ENCODE data around the gene A1CF. TPM values are rescaled to one million over a fixed set of nuclear protein-coding genes. Genes with fewer than 3 reads are reported as not detected.

Gene A1CF
- total and polyA plus RNA-seq, 9 donors = 0.12 to 0.15 TPM; not detected in 7

DNA sequence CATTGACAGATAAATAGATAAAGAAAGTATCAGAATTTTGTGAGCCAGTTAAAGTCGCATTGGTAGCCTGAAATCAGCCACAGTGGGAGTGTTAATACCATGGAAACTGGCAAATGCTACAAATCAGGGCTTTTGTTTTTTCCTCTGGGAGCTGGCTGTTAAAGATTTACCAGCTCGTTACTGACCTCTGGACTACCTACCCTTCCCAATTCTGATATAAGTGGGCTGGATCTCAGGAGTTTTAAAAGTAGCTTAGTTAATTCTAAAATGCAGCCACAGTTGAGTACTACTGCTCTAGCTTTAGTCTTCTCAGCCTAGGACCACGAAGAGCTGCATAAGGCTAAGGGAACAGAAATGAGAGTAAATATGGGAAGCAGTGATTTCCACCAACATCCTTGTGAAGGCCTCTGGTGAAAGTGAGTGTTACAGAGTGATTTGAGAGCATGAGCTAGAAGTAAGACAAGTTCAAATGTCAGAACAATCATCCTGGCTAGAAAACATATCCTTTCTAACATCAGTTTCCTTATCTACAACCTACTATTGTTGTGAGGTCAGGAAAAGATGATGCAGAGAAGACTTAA is 53.2 kb downstream of the A1CF start:
- Histone ChIP-seq H3K27ac (no peak overlapping the region), H3K27me3 (no peaks in the 10 kb centered on the region), H3K36me3 (no peaks in the 10 kb centered on the region), H3K4me1 (ENCODE audit: insufficient read depth) (no peaks in the 10 kb centered on the region), H3K9me3 (no peaks in the 10 kb centered on the region), H3K4me3 (no peak overlapping the region)
- intact Hi-C loops (cut with DNase I) = no loop called here
- TF ChIP-seq POLR2A (IDR thresholded peaks at IDR 0.05) (no peak), EP300 (IDR thresholded peaks at IDR 0.05) (no peak)
- TF ChIP-seq, protein P1, sequence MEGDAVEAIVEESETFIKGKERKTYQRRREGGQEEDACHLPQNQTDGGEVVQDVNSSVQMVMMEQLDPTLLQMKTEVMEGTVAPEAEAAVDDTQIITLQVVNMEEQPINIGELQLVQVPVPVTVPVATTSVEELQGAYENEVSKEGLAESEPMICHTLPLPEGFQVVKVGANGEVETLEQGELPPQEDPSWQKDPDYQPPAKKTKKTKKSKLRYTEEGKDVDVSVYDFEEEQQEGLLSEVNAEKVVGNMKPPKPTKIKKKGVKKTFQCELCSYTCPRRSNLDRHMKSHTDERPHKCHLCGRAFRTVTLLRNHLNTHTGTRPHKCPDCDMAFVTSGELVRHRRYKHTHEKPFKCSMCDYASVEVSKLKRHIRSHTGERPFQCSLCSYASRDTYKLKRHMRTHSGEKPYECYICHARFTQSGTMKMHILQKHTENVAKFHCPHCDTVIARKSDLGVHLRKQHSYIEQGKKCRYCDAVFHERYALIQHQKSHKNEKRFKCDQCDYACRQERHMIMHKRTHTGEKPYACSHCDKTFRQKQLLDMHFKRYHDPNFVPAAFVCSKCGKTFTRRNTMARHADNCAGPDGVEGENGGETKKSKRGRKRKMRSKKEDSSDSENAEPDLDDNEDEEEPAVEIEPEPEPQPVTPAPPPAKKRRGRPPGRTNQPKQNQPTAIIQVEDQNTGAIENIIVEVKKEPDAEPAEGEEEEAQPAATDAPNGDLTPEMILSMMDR (IDR thresholded peaks at IDR 0.05) = no peak
- no peak for DNase-seq
- 50 to 70% (median 62%) methylated on average over 3 of the region's 3 CpGs for WGBS, 3 donors

DNA sequence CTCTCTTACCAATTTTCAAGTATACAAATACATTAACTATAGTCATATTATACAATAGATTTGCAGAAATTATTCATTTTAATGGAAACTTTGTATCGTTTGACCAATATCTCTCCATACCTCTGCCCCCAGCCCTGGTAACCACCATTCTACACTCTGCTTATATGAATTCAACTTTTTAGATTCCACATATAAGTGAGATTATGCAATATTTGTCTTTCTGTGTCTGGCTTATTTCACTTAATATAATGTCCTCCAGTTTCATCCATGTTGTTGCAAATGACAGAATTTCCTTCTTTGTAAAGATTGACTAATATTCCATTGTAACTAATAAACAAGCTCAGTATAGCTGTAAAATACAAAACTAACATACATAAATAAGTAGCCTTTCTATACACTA is 55.4 kb downstream of the A1CF start:
- no peaks in the 10 kb centered on the region for H3K9me3 ChIP-seq
- H3K4me1 ChIP-seq (ENCODE audit: insufficient read depth) = no peaks in the 10 kb centered on the region
- H3K4me3 ChIP-seq = no peak overlapping the region
- TF ChIP-seq EP300 (IDR thresholded peaks at IDR 0.05) (no peak), POLR2A (IDR thresholded peaks at IDR 0.05) (no peak)
- TF ChIP-seq, protein P1 (IDR thresholded peaks at IDR 0.05) = no peak
- no peaks in the 10 kb centered on the region for H3K36me3 ChIP-seq
- H3K27ac ChIP-seq = no peak overlapping the region
- 90 to 96% (median 94%) methylated on average over 1 of the region's 1 CpG for WGBS, 3 donors
- no peaks in the 10 kb centered on the region for H3K27me3 ChIP-seq
- DNase-seq = no peak
- intact Hi-C loops (cut with DNase I) = no loop called here

DNA sequence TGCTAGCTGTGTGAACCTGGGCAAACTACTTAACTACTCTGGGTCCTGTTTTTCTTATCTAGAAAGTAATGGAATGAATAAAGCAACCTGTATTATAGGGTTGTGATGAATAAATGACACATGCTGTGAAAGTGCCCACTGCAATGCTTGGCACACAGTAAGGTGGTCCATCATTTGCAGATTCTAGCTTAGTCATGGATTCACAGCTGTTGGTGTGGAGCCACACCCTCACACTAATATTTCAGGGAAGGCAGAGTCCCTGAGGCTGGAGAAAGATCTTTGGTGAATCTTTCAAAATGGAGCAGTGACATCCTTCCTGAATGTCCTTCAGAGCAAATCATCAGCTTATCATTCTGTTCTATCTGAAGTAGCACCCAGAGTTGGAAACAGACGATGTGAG is 60.6 kb downstream of the A1CF start:
- Histone ChIP-seq H3K9me3 (no peaks in the 10 kb centered on the region), H3K36me3 (no peaks in the 10 kb centered on the region), H3K4me1 (ENCODE audit: insufficient read depth) (no peaks in the 10 kb centered on the region), H3K27ac (no peak overlapping the region), H3K27me3 (no peaks in the 10 kb centered on the region), H3K4me3 (no peak overlapping the region)
- no peak for DNase-seq
- intact Hi-C loops (cut with DNase I) = no loop called here
- WGBS, 3 donors = 54 to 73% (median 64%) methylated on average over 1 of the region's 1 CpG
- TF ChIP-seq POLR2A (IDR thresholded peaks at IDR 0.05) = no peak

DNA sequence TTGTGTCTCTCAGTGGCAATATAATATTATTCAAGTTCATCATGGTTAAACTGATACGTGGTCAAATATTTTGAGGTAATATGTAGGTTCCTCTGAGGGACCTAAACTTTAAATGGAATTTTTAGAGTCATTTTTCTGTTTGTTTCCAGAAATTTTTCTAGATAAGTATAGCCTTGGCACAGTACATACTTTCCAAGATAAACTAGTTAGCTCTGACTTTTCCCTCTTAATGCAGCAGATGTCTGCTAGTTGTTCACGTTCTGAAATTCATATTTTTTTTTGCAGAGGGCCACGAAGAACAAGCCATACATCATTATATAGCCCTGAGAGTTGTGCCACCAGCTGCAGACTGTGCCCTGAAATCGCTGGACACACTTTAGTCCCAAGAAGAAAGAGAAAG is 61.6 kb downstream of the A1CF start:
- no peaks in the 10 kb centered on the region for H3K36me3 ChIP-seq
- TF ChIP-seq, protein P1 (IDR thresholded peaks at IDR 0.05) = no peak
- no peak for TF ChIP-seq EP300 (IDR thresholded peaks at IDR 0.05)
- no peak for TF ChIP-seq POLR2A (IDR thresholded peaks at IDR 0.05)
- intact Hi-C loops (cut with DNase I) = no loop called here

DNA sequence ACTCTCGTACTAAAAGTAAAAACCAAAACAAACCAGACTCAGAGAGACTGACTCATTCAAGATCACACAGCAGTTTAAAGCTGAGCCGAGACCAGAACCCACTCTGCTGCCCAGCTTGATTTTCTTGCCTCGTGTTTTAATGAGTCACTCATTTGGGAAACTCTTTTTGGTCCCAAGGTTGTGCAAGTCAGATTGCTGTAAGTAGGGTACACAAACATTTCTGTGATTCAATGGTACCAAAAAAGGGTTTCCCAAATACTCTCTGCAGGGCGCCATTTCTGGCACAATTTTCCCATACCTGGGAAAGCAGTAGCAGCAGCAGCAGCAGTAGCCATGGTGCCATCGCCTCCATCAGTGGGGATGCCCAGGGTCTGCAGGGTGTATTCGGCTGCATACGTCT is 75.8 kb downstream of the A1CF start:
- DNase-seq = no peak
- TF ChIP-seq, protein P1 (IDR thresholded peaks at IDR 0.05) = no peak
- no peak for TF ChIP-seq POLR2A (IDR thresholded peaks at IDR 0.05)
- no peak for TF ChIP-seq EP300 (IDR thresholded peaks at IDR 0.05)
- Histone ChIP-seq H3K4me1 (ENCODE audit: insufficient read depth) (no peaks in the 10 kb centered on the region), H3K4me3 (no peak overlapping the region), H3K27ac (no peak overlapping the region), H3K27me3 (no peaks in the 10 kb centered on the region), H3K9me3 (no peaks in the 10 kb centered on the region), H3K36me3 (no peaks in the 10 kb centered on the region)
- intact Hi-C loops (cut with DNase I) = no loop called here
- WGBS, 3 donors = 80 to 83% (median 80%) methylated on average over 7 of the region's 7 CpGs

More for the DNA sequence above, 61.6 kb downstream of the A1CF start:
- H3K27me3 ChIP-seq = no peaks in the 10 kb centered on the region
- H3K4me1 ChIP-seq (ENCODE audit: insufficient read depth) = no peaks in the 10 kb centered on the region
- H3K27ac ChIP-seq = no peak overlapping the region
- 24 to 38% (median 25%) methylated on average over 4 of the region's 4 CpGs for WGBS, 3 donors
- no peak for DNase-seq
- H3K9me3 ChIP-seq = no peaks in the 10 kb centered on the region
- no peak overlapping the region for H3K4me3 ChIP-seq

All from ovary (tissue), 9 donors.